ENCODE results near the gene ACOT8.

DNA sequence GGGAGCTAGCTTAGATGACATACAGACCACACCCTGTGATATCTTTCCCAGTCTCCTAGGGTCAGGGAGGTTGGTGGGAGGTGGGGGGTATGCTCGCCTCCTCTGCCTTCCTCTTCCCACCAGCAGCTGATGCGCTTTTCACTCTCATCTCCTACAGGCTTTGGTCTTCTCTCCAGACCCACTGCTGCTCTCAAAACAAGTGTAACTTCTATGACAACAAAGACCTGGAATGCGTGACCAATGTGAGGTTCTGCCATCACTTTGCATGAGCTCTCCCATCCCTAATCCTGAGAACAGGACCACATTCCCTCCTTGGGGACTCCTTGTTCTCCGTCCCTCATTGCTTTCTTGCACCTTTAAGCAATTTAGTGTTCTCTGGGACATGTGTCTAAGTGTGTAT lies 36.6 kb upstream of the ACOT8 start:
- no peak for TF ChIP-seq CTCF (conservative IDR thresholded peaks at IDR 0.05)
- no peak for TF ChIP-seq EZH2 (IDR thresholded peaks at IDR 0.05; ENCODE audit: low read depth)

Data from PC-9 (cell line).